Panc1 (cell line): ENCODE measurements around the gene LYPD4. TPM values are rescaled to one million over a fixed set of nuclear protein-coding genes. Genes with fewer than 3 reads are reported as not detected.

Source experiments
- ATAC-seq: fragments of 200-7000 bp; cut with Tn5 transposase; 2 replicates; pipeline ENCODE4 v1.9.1; 2020; ENCODE audit warnings: mild to moderate bottlenecking, moderate library complexity
- BruUV-seq: library from RNA; stranded (reverse); fragments of 400-500 nt; replicated peaks from 2 replicates; lab custom pipeline; 2021; lab: Mats Ljungman, UMichigan
- CTCF ChIA-PET: fragments of 300-600 bp; sonication (Branson Sonifier 250); formaldehyde crosslinking; loops from one replicate; lab custom pipeline; 2022; ENCODE audit warnings: antibody characterized with exemption; lab: Charles Lee
- POLR2A ChIA-PET: fragments of 300-600 bp; sonication (Branson Sonifier 250); formaldehyde crosslinking; loops from one replicate; lab custom pipeline; 2022; ENCODE audit warnings: antibody characterized with exemption; lab: Charles Lee
- DNase-seq: peaks from one replicate; pipeline ENCODE4 v3.0.0-alpha.2; 2010; ENCODE audit warnings: low read depth, low spot score
- H3K27ac ChIP-seq: 2 replicates; pipeline ENCODE4 v1.5.1; 2011; ENCODE audit warnings: mild to moderate bottlenecking, low read length, inconsistent platforms
- H3K27me3 ChIP-seq: fragments of 200-500 bp; sonication (Bioruptor generic); 2 replicates; pipeline ENCODE4 v1.6.0; 2014; ENCODE audit warnings: low read length, inconsistent platforms; ENCODE audit not compliant: control insufficient read depth, insufficient read depth
- H3K36me3 ChIP-seq: fragments of 200-500 bp; sonication (Bioruptor generic); 2 replicates; pipeline ENCODE4 v1.5.1; 2014; ENCODE audit warnings: inconsistent platforms, mild to moderate bottlenecking, low read length, moderate library complexity; ENCODE audit not compliant: control insufficient read depth, insufficient read depth
- H3K4me1 ChIP-seq: 2 replicates; pipeline ENCODE4 v1.5.1; 2011; ENCODE audit warnings: inconsistent platforms, mild to moderate bottlenecking, low read length, moderate library complexity; ENCODE audit not compliant: control insufficient read depth, insufficient read depth
- H3K4me3 ChIP-seq, 2 experiments: 2 replicates each; pipeline ENCODE4 v1.5.1; 2011 to 2012; ENCODE audit warnings: low read depth in 2 of 2, low read length in 2 of 2, mild to moderate bottlenecking in 2 of 2, inconsistent platforms in 1 of 2, moderate library complexity in 1 of 2
- H3K9me3 ChIP-seq: fragments of 200-500 bp; sonication (Bioruptor generic); 2 replicates; pipeline ENCODE4 v1.5.1; 2014; ENCODE audit warnings: low read depth, mild to moderate bottlenecking, inconsistent platforms, low read length, moderate library complexity; ENCODE audit not compliant: control insufficient read depth, insufficient read depth
- CTCF ChIP-seq: fragments of 450-650 bp; IDR thresholded peaks from 2 replicates; pipeline ENCODE4 v1.5.1; 2017; ENCODE audit warnings: mild to moderate bottlenecking
- POLR2AphosphoS5 ChIP-seq: IDR thresholded peaks from 2 replicates; pipeline ENCODE4 v1.6.1; 2012; ENCODE audit warnings: mild to moderate bottlenecking, low read depth, low read length, moderate library complexity
- REST ChIP-seq, 2 experiments: IDR thresholded peaks; 2 replicates each; pipeline ENCODE4 v1.6.1; 2011 to 2012; ENCODE audit warnings: low read depth in 2 of 2, control low read depth in 1 of 2, low read length in 1 of 2, mild to moderate bottlenecking in 1 of 2, moderate library complexity in 1 of 2; ENCODE audit not compliant: insufficient read depth in 1 of 2
- SIN3A ChIP-seq: IDR thresholded peaks from 2 replicates; pipeline ENCODE4 v1.6.1; 2012; ENCODE audit warnings: low read depth, mild to moderate bottlenecking, low read length, moderate library complexity, borderline replicate concordance; ENCODE audit not compliant: insufficient read depth
- TCF7L2 ChIP-seq: IDR thresholded peaks from 2 replicates; pipeline ENCODE4 v1.6.1; 2011; ENCODE audit warnings: mild to moderate bottlenecking, low read depth, low read length, inconsistent platforms
- in situ Hi-C: cut with HindIII; loops from 2 replicates; pipeline ENCODE4 v1.10.0; 2016; ENCODE audit warnings: low sequenced_read_pairs, low pct_unique_long_range_greater_than_20kb
- intact Hi-C: fragments of 100-400 bp; cut with micrococcal nuclease; formaldehyde crosslinking; loops from one replicate; pipeline ENCODE4 v1.10.0; 2022; ENCODE audit not compliant: unreplicated experiment
- total RNA-seq: library from RNA; stranded (reverse); gene quantifications from one replicate; pipeline ENCODE4 v1.2.1, GENCODE V29; 2021; ENCODE audit not compliant: unreplicated experiment

LYPD4 gene
- total RNA-seq, 1 experiment from 2014 or later = not detected

GRCh38 chr19:41850381-41850780 lies 5.9 kb upstream of the LYPD4 start:
- in situ Hi-C loops = no loop called here
- Histone ChIP-seq H3K27me3 (peaks cover 7% of the 10 kb centered on the region), H3K4me1 (no peaks in the 10 kb centered on the region), H3K36me3 (no peaks in the 10 kb centered on the region), H3K27ac (no peak overlapping the region), H3K4me3 (no peak overlapping the region), H3K9me3 (no peaks in the 10 kb centered on the region)
- intact Hi-C loops = no loop called here
- no TSS peak for BruUV-seq
- TF ChIP-seq SIN3A = no peak
- ATAC-seq = no peak
- ChIA-PET POLR2A (no interaction called here), CTCF (no interaction called here)
- no peak for DNase-seq

GRCh38 chr19:41849067-41849466 lies 4.6 kb upstream of the LYPD4 start:
- intact Hi-C loops (no loop called here), in situ Hi-C loops (no loop called here)
- Histone ChIP-seq H3K9me3 (no peaks in the 10 kb centered on the region), H3K27ac (no peak overlapping the region), H3K36me3 (no peaks in the 10 kb centered on the region), H3K27me3 (peaks cover 7% of the 10 kb centered on the region), H3K4me1 (no peaks in the 10 kb centered on the region), H3K4me3 (no peak overlapping the region)
- ChIA-PET CTCF (no interaction called here), POLR2A (no interaction called here)
- no TSS peak for BruUV-seq
- TF ChIP-seq SIN3A (no peak), TCF7L2 (no peak), REST (IDR thresholded peaks at IDR 0.05; ENCODE audit: insufficient read depth in 1 of 2, low read depth in 2 of 2, low read length in 1 of 2) (no peak), POLR2AphosphoS5 (no peak), CTCF (no peak)
- ATAC-seq (no peak), DNase-seq (no peak)

DNA sequence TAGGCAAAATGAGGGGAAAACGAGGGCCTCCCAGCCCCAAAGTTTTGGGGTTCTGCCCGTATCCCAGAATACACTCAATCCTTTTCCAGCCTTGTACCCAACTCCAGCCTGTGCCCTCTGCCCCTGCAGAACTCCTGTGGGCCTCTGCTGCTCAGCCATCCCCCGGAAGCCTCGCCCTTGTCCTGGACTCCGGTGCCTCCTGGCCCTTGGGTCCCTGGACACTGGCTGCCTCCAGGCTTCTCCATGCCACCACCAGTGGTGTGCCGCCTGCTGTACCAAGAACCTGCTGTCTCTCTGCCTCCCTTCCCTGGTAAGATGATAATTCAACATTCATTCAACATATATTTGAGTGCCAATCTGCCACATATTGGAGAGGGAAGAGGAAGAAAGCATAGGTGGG lies 4.2 kb upstream of the LYPD4 start:
- CTCF ChIA-PET = no interaction called here
- intact Hi-C loops = no loop called here
- no TSS peak for BruUV-seq

More for the DNA sequence above, 4.2 kb upstream of the LYPD4 start:
- no peaks in the 10 kb centered on the region for H3K9me3 ChIP-seq
- TF ChIP-seq POLR2AphosphoS5 = no peak
- no peak for TF ChIP-seq CTCF
- no peak for TF ChIP-seq REST (IDR thresholded peaks at IDR 0.05; ENCODE audit: insufficient read depth in 1 of 2, low read depth in 2 of 2, low read length in 1 of 2)
- no peak for TF ChIP-seq SIN3A
- TF ChIP-seq TCF7L2 = no peak
- in situ Hi-C loops = no loop called here
- H3K27ac ChIP-seq = no peak overlapping the region
- DNase-seq = no peak
- H3K4me3 ChIP-seq = no peak overlapping the region
- H3K36me3 ChIP-seq = no peaks in the 10 kb centered on the region
- POLR2A ChIA-PET = no interaction called here
- H3K27me3 ChIP-seq = peaks cover 7% of the 10 kb centered on the region
- no peak for ATAC-seq
- no peaks in the 10 kb centered on the region for H3K4me1 ChIP-seq
